HG03378 (cell line): Measurements from ENCODE around the gene NMRAL1.

ENCODE experiments used
- ATAC-seq: cut with Tn5 transposase; IDR thresholded peaks from one replicate; pipeline ENCODE4 v1.9.1; 2021; ENCODE audit warnings: mild to moderate bottlenecking, moderate library complexity; ENCODE audit not compliant: unreplicated experiment

Gene NMRAL1

DNA sequence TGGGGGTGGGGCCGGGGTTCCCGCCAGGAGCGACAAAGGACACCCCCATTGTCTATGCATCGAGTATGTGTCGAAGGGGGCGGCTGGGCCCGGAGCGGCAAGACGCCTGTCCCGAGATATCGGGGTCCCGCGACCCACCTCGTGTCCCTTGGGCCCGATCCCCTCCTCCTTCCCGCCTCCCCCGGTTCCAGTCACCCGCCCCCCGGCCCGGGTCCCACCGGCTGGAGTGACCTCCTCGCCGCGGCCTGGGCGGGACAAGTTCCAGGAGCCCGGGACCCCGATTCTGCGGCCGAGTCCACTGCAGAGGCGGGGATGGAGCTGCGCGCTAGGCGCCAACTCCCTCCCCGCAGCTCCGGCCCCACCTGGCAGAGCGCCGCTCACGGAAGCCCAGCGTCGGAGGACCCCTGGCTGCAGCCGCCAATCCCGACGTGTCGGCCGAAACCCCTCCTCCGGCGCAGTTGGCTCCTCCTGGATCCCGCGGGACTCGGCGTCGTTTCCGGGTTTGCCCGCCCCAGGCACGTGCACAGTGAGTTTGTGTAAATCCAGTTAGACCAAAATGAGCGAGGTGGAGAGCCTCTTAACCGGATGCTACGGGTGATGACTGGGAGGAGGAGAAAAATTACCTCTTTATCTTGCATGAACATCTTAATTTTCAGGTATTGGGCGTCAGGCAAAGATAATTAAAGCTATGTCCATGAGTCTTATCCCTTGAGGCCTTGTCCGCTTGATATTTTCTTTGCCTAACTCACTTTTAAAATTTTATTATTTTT, at the start of gene NMRAL1:
Gene NMRAL1 (minus strand): TSS at position 434 of the 770 bp plus-strand sequence. CDS start 493 bp downstream, outside the sequence.
- peak; percentile 34 for ATAC-seq

DNA sequence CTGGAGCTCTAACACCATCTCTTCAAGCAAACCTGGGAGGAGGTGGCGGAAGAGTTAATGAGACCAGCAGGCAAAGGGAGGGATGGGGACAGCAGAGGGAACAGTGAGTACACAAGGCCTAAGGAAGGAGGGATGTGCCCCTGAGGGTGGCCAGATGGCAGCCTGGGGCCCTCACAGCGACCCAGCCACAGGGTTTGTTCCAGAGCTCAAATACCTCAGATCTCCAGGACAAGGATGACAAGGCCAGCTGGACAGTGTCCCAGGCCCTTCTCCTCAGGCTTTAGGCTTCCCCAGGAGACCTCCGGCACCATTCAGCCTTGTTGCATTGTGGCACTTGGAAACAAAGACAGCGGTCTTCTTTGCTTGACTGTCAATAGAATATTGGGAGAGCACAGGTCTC, 49.3 kb upstream of the NMRAL1 start:
- no peak for ATAC-seq

DNA sequence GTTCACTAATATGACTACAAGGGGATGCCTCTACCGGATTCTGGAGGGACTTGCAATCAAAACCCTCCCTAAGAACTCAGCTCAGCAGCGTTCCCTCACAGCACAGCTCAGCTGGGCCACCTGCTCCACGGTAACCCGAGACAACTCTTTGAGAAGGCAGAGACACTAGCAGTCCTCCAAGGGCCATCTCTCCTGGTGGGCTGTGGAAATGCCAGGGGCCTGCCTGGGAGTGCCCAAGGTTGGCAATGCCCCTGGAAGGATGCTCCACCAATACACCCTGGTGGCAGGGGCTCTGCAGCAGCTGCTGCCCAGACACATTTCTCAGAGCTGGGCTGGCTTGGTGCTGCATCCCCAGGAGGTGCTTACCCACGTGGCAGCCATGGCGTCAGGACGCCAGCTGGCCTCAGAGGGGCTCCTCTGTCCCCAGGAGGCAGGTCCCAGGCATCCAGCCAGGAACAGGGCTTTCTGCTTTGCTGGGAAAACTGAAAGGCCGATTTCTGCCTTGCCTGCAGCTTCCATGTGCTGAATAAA, 47.7 kb upstream of the NMRAL1 start:
- no peak for ATAC-seq

DNA sequence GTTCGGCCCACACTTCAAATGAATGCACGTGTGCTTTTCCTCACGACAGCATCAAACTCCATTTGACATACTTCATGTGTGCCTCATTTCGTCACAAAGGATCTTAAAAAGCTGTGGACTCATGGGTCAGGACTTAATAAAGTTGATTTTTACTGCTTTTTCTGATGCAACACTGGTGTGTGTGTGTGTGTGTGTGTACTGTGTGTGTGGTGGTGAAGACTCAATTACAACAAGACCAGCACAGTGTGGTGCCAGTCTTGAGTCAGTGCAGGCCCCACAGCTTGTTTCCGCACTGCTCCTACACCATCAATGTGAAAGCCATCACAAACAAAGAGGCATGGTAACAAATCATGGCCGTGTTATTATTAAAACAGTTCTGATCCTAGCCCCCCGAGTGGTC, 46.5 kb upstream of the NMRAL1 start:
- no peak for ATAC-seq

DNA sequence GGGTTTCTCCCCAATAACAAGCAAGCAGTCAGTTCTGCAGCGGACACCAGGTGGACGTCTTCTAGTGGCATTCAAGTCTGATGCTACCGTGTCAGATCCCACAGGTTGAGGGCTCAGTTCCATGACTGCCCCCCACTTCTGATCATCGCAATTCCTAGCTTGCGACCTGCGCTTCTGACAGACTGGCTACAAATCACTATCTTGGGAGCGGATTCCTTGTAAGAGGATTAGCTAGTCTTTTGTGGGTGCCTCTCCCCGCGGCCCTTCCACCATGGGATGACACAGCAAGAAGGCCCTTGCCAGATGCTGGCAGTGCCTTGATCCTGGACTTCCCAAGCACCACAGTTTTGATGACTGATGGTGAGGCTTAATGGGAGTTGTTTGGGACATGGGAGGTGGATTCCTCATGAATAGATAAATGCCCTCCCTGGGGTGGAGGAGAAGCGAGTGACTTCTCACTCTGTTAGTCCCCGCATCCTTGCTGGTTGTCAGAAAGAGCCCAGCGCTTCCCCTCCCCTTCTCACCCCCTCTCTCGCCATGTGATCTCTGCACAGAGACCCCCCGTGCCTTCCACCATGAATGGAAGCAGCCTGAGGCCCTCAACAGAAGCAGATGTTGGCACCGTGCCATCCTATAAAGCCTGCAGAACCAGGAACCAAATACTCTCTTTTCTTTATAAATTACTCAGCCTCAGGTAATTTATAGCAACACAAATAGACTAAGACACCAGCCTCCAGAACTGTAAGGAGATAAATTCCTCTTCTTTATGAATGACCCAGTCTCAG, 45.0 kb upstream of the NMRAL1 start:
- no peak for ATAC-seq

DNA sequence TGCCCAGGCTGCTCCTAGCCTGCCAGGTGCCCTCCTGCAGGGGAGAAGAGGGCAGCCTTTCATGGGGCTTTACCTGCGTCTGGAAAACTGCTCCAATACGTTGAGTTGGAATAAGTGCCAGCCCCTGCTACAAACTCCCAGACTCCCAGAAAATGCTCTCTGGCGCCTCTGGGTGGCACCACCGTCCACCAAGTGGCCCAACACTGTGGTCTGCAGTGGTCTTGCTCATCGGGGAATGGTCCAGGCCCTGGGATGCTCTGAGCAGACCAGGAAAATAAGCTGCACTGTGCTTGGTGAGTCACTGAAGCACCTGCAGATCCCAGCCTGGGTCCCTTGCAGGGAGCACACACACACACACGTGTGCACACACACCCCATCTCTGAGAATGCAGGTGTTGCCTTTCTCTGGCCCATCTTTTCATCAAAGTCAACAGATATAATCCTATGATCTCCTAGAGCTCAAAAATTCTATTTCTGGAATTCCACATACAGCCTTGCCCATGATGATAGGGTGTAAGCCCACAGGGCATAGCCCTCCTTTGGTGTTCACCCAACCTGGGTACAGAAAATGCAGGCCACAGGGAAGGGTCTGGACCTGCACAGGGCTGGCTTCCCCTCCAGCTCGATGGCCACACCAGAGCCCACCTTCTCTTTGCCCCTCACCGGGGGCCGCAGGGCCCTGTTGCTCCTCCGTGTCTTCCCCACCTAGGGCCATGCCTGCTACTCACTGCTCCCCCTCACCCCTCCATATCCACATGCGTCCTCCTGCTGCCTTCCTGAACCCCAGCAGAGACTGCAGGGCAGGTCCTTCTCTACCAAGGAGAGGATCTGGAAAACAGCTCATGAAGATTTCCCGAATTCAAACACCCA, 43.6 kb upstream of the NMRAL1 start:
- no peak for ATAC-seq

DNA sequence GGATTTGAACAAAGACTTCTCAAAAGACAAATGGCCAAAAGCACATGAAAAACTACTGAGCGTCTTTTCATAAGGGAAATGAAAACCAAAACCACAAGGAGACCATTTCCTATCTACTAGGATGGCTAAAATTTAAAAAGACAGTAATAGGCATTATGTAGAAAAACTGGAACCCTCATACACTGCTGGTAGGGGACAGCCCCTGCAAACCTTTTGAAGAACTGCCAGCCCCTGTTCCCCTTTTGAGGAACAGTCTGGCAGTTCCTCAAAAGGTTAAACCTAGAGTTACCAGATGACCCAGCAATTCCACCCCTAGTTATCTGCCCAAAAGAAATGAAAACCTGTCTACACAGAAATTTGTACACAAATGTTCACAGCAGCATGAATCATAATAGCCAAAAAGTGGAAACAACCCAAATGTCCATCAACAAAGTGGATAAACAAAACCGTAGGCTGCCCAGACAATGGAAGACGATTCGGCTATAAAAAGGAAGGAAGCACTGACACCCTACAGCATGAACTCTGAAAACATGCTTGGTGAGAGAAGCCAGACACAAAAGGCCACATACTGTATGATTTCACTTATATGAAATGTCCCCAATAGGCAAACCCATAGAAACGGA, 41.3 kb upstream of the NMRAL1 start:
- peak; percentile 60 for ATAC-seq

DNA sequence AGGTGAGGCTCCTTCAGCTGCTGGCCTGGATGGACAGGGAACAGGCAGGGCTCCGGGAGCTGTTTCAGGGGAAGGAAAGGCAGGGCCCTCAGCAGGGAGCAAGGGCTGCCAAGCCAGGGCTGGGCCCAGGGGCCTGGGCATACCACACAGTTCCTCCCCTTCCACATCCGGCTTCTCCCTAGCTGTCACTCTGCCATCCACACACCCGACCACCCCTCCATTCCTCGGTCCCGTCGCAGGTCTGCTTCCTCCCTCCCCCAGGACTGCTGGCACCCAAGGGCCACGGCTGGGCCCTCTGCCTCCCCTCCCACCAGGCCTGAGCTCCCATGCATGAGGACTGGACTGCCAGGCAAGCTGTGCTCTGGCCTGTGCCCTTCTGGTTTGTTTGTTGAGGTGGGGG, 40.2 kb upstream of the NMRAL1 start:
- ATAC-seq: no peak

DNA sequence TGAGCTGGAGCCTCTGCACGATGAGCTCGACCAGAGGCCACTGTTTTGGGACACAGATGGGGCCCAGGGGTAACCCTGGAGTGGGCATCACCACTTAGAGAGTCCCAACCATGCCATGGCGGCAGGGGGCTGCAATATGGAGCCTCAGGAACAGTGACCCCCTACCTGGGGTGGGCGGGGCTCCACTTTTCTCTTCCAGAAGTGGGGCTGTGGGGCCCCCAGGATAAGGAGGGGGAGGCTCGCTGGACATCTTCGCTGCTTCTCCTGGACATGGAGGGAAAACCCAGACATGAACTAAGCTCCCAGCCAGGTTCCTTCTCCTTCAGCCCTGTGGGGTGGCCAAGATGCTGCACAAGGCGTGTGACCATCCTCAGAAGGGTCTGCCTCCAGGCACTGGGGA, 39.5 kb upstream of the NMRAL1 start:
- no peak for ATAC-seq

DNA sequence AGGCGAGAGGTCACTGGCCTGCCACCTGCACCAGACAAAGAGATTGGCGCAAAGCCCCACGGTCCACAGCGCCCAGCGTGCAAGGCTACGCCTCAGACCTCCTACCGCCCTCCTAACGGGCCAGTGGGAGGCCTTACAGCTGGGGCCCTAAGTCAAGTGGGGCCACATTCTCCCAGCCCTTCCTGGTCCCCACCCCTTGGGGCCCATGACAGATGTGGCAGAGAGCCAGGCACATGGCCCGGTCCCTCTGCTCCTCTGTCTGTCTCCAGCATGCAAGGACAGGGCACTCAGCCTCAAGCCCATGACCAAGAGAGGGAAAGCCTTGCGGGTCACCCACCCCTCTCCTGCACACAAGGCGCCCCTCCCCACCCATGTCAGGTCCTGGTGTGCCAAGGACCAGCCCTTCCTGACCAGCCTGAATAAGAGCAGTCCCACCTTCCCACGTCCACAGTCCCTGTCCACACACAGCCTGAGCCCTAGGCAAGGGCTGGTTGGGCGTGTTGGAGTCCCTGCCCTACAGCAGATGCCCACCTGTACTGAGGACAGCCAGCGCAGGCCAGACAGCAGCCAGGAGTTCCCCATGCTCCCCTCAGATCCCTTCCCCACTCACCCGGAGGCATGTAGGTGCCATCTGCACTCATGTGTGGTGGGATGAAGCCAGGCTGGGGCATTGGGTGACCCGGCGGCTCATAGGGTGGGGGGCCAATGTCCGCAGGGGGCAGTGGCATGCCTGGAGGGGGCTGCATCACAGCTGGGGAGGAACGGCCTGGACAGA, 38.8 kb upstream of the NMRAL1 start:
- no peak for ATAC-seq

DNA sequence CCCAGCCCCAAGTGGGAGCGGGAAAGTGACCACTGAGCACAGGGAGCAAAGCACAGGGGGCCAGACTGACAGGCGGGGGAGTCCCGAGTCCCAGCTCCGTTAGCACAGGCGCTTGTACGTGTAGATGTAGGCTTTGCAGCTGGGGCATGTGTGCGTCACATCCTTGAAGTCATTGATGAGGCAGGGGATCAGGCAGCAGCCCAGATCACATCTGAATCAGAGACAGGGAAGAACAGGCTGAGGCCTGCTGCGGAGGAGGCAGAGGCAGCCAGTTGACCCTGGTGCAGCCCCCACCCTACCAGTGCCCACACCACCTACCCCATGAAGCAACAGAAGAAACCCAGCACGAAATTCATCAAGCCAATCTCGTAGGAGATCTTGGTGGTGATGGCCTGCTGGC, 38.0 kb upstream of the NMRAL1 start:
- ATAC-seq: no peak

DNA sequence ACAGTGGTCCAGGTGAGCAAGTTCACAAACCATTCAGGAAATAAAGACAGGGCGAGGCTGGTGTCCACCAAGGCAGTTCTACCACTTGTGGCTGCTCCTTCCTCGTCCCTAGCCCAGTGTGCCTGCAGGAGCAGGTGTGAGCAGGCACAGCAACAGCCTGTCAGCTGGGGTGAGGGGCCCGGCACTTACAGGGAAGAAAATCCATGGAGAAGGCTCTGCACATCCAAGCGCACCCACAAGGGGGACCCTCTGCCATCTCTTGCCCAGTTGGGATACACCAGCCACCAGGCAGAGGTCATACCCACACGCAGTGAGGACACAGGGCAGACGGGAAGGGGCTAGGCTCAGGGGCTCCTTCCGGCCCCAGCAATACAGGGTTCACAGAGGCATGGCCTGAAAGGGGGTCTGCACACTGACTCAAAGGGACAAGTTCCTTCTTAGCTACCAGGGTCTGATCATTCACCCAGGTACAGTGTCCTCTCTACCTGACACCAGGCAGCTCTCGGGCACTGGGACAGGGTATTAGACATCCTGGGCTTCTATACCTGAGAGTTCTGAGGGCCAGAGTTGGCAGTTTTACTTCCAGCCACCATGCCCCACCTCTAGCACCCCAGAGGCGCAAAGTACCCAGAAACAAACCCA, 37.1 kb upstream of the NMRAL1 start:
- no peak for ATAC-seq

DNA sequence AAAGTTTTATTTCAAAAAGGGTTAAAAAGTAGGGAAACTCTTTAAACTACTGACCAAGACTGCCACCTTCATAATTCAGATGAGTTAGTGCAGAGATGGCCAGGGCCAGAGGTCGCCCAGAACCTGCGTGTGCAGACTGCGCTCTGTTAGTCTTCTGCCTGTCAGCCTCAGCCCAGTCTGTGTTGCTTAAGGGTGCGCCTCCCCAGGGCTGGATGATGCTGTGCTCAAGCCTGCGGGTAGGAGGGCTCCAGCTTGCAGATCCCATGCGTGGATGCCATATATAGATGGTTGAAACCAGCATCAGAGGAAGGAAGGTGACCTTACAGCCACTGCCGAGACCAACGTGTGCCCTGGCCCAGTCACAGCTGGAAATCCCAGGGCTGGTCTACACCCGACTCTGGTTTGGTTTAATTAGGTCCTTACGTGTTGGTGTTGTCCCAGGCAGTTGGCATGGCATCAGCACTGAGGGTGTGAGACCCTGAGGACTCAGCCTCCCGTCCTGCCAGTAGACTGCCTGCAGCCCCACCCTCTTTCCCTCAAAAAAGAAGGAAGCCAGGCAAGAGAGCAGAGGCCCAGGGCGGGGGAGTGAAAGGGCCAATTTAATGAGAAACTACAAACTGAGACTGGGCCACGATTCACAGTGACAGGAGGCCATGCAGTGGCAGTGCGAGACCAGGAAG, 36.5 kb upstream of the NMRAL1 start:
- ATAC-seq: no peak

DNA sequence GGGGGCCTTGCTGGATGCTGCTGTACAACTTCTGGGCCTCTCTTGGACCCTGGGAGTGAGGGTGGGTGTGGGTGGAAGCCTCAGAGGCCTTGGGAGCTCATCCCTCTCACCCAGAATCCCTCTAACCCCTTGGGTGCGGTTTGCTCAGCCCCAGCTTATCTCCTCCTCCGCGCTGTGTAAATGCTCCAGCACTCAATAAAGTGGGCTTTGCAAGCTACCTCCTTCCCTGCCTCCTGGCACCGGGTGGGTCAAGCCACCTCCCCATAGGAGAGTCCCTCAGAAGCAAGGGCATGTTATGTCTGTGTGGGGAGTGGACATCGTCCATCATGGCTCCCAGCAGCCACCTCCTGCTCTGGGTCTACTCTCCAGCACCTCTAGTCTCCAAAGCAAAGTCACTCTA, 35.7 kb upstream of the NMRAL1 start:
- ATAC-seq: no peak

DNA sequence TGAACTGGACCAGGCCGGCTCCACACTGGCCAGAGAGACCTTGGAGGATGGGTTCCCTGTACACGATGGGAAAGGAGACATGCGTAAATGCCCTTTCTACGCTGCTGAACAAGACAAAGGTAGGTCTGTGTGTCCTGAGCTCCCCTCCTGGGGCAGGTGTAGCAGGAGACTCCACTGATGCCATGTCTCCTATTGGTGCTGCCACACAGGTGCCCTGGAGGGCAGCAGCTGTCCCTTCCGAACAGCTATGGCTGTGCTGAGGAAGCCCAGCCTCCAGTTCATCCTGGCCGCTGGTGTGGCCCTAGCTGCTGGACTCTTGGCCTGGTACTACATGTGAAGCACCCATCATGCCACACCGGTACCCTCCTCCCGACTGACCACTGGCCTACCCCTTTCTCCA, 35.0 kb upstream of the NMRAL1 start:
- no peak for ATAC-seq

DNA sequence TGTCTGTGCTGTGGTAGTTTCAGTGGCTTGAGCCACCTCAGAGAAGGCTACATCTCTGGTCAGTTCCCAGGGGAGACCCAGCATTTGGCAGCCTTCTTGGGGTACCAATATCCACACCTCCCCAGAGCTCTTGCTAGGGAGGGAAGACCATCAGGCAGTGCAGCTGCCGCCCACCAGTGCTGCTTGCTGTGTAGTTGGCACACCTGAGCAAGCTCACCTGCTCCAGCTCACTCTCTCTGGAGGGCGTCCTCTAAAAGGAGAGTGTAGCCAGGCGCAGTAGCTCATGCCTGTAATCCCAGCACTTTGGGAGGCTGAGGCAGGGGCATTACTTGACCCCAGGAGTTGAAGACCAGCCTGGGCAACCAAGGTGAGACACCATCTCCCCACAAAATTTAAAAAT, 34.4 kb upstream of the NMRAL1 start:
- no peak for ATAC-seq

DNA sequence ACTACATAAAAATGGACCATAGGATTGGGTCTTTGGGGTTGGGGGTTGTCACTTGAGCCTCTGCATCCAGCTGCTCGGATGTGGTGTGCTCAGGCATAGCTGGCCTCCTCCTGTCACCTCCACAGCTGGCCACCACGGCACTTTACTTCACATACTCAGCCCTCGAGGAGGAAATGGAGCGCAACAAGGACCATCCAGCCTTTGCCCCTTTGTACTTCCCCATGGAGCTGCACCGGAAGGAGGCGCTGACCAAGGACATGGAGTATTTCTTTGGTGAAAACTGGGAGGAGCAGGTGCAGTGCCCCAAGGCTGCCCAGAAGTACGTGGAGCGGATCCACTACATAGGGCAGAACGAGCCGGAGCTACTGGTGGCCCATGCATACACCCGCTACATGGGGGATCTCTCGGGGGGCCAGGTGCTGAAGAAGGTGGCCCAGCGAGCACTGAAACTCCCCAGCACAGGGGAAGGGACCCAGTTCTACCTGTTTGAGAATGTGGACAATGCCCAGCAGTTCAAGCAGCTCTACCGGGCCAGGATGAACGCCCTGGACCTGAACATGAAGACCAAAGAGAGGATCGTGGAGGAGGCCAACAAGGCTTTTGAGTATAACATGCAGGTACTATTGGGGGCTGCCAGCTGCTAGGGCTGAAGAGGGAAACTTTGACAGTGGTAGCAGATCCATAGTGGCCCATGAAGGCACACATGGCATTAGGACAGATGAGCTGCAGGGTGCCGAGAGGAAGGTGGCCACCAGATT, 33.3 kb upstream of the NMRAL1 start:
- no peak for ATAC-seq

DNA sequence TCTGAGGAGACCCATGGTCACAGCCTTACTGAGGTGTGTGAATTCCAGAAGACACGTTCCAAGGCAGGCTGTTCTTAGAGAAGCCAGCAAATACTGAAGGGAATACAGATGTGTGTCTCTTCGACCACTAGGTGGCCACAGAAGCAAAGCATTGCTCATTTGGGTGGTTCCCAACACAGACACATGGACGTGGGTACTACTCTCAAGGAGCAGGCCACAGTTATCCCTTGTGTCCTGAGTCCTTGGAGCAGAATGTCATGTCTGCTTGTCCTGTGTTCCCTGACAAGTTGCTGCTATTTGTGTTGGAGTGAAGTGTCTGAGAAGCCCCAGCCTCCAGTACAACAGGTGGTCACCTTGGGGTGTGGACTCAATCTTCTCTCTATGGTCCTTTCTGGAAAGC, 32.0 kb upstream of the NMRAL1 start:
- ATAC-seq: no peak
